IMR-90 (cell line): ENCODE measurements around the gene PIK3R4. TPM values are rescaled to one million over a fixed set of nuclear protein-coding genes. Genes with fewer than 3 reads are reported as not detected.

Experiments used
- ATAC-seq: fragments of 200-7000 bp; cut with Tn5 transposase; 2 replicates; pipeline ENCODE4 v1.9.1; 2020; ENCODE audit warnings: low read depth, mild to moderate bottlenecking, moderate library complexity
- BruUV-seq: library from RNA; stranded (reverse); fragments of 400-500 nt; replicated peaks from 2 replicates; lab custom pipeline; 2021; lab: Mats Ljungman, UMichigan
- CTCF ChIA-PET: fragments of 300-600 bp; formaldehyde crosslinking; extraction: SDS; loops from one replicate; lab custom pipeline; 2021; ENCODE audit warnings: antibody characterized with exemption; lab: Yijun Ruan, JAX
- POLR2A ChIA-PET: fragments of 300-600 bp; sonication (Branson Sonifier 250); formaldehyde crosslinking; loops from one replicate; lab custom pipeline; 2022; ENCODE audit warnings: antibody characterized with exemption; ENCODE audit not compliant: unreplicated experiment; lab: Charles Lee
- DNase-seq: peaks from one replicate; pipeline ENCODE4 v3.0.0; 2013
- H2AFZ ChIP-seq: replicated peaks from 2 replicates; pipeline ENCODE3; 2013; ENCODE audit warnings: low read length, mild to moderate bottlenecking; ENCODE audit not compliant: poor library complexity
- H2AK5ac ChIP-seq: 2 replicates; pipeline ENCODE4 v1.6.1; 2013; ENCODE audit warnings: low read depth, low read length, inconsistent platforms
- H2AK9ac ChIP-seq: replicated peaks from 2 replicates; pipeline ENCODE3; 2013; ENCODE audit warnings: mild to moderate bottlenecking, low read depth, low read length, moderate library complexity; ENCODE audit not compliant: poor library complexity
- H2BK120ac ChIP-seq: 2 replicates; pipeline ENCODE4 v1.6.1; 2013; ENCODE audit warnings: low read depth, low read length, inconsistent platforms
- H2BK15ac ChIP-seq: 3 replicates; pipeline ENCODE4 v1.6.1; 2013; ENCODE audit warnings: low read depth, low read length, inconsistent platforms
- H2BK20ac ChIP-seq: 2 replicates; pipeline ENCODE4 v1.6.1; 2013; ENCODE audit warnings: low read depth, mild to moderate bottlenecking, inconsistent platforms, low read length, moderate library complexity
- H2BK5ac ChIP-seq: 2 replicates; pipeline ENCODE4 v1.6.1; 2013; ENCODE audit warnings: mild to moderate bottlenecking, low read depth, low read length, inconsistent platforms; ENCODE audit not compliant: poor library complexity, severe bottlenecking
- H3K14ac ChIP-seq: replicated peaks from 2 replicates; pipeline ENCODE4 v1.6.1; 2013; ENCODE audit warnings: low read depth, low read length, inconsistent platforms
- H3K18ac ChIP-seq: 2 replicates; pipeline ENCODE4 v1.6.1; 2013; ENCODE audit warnings: low read depth, low read length, control low read depth
- H3K23ac ChIP-seq: 2 replicates; pipeline ENCODE4 v1.6.1; 2013; ENCODE audit warnings: low read depth, low read length, inconsistent platforms
- H3K27ac ChIP-seq: 2 replicates; pipeline ENCODE4 v1.5.1; 2013; ENCODE audit warnings: mild to moderate bottlenecking, control low read depth, low read length; ENCODE audit not compliant: insufficient read depth
- H3K27me3 ChIP-seq: 2 replicates; pipeline ENCODE4 v1.6.1; 2013; ENCODE audit warnings: low read length; ENCODE audit not compliant: control insufficient read depth, insufficient read depth
- H3K36me3 ChIP-seq: 2 replicates; pipeline ENCODE4 v1.6.1; 2013; ENCODE audit warnings: low read length, mixed read lengths; ENCODE audit not compliant: control insufficient read depth, insufficient read depth
- H3K4ac ChIP-seq: 2 replicates; pipeline ENCODE4 v1.6.1; 2013; ENCODE audit warnings: low read depth, low read length, inconsistent platforms
- H3K4me1 ChIP-seq: 2 replicates; pipeline ENCODE4 v1.6.1; 2013; ENCODE audit warnings: low read length, mixed read lengths; ENCODE audit not compliant: control insufficient read depth, insufficient read depth
- H3K4me2 ChIP-seq: 2 replicates; pipeline ENCODE4 v1.6.1; 2013; ENCODE audit warnings: low read depth, mild to moderate bottlenecking, control low read depth, low read length, moderate library complexity
- H3K4me3 ChIP-seq: 2 replicates; pipeline ENCODE4 v1.5.1; 2013; ENCODE audit warnings: low read depth, mild to moderate bottlenecking, control low read depth, low read length, moderate library complexity; ENCODE audit not compliant: insufficient read depth
- H3K56ac ChIP-seq: 2 replicates; pipeline ENCODE4 v1.6.1; 2013; ENCODE audit warnings: low read length, inconsistent platforms; ENCODE audit not compliant: insufficient read depth; ENCODE audit errors: extremely low read depth
- H3K79me1 ChIP-seq, 2 experiments: 2 replicates each; pipeline ENCODE4 v1.6.1; 2013; ENCODE audit warnings: low read length in 2 of 2, inconsistent platforms in 1 of 2, low read depth in 1 of 2
- H3K9ac ChIP-seq: 2 replicates; pipeline ENCODE4 v1.6.1; 2013; ENCODE audit warnings: low read depth, low read length, control low read depth
- H3K9me1 ChIP-seq: 2 replicates; pipeline ENCODE4 v1.6.1; 2013; ENCODE audit warnings: low read length, inconsistent platforms; ENCODE audit not compliant: insufficient read depth
- H3K9me3 ChIP-seq: 2 replicates; pipeline ENCODE4 v1.6.1; 2013; ENCODE audit warnings: low read length; ENCODE audit not compliant: control insufficient read depth, insufficient read depth
- H4K20me1 ChIP-seq: 2 replicates; pipeline ENCODE4 v1.6.1; 2013; ENCODE audit warnings: low read length, inconsistent platforms; ENCODE audit not compliant: insufficient read depth
- H4K5ac ChIP-seq: 2 replicates; pipeline ENCODE4 v1.6.1; 2013; ENCODE audit warnings: mild to moderate bottlenecking, low read depth, low read length, control low read depth
- H4K8ac ChIP-seq, 2 experiments: 2 replicates each; pipeline ENCODE4 v1.6.1; 2013; ENCODE audit warnings: low read depth in 2 of 2, low read length in 2 of 2, control low read depth in 1 of 2, inconsistent platforms in 1 of 2
- H4K91ac ChIP-seq: 2 replicates; pipeline ENCODE4 v1.6.1; 2013; ENCODE audit warnings: low read depth, low read length, inconsistent platforms; ENCODE audit not compliant: insufficient read depth
- CHD1 ChIP-seq: IDR thresholded peaks from 2 replicates; pipeline ENCODE4 v1.6.1; 2012; ENCODE audit warnings: low read depth, low read length, improper control_type of control experiment
- CTCF ChIP-seq: conservative IDR thresholded peaks from 2 replicates; pipeline ENCODE4 v1.5.1; 2012; ENCODE audit warnings: mild to moderate bottlenecking, low read depth, low read length, improper control_type of control experiment
- ELK1 ChIP-seq: fragments of 150-350 bp; IDR thresholded peaks from 2 replicates; pipeline ENCODE4 v1.6.1; 2016; ENCODE audit warnings: low read depth, mild to moderate bottlenecking, low read length, moderate library complexity, borderline replicate concordance
- FOS ChIP-seq: fragments of 150-350 bp; IDR thresholded peaks from 2 replicates; pipeline ENCODE4 v1.6.1; 2016; ENCODE audit warnings: low read depth, low read length
- MAFK ChIP-seq: IDR thresholded peaks from 2 replicates; pipeline ENCODE4 v1.6.1; 2012; ENCODE audit warnings: low read depth, low read length, improper control_type of control experiment
- MAZ ChIP-seq: IDR thresholded peaks from 2 replicates; pipeline ENCODE4 v1.6.1; 2012; ENCODE audit warnings: low read depth, mild to moderate bottlenecking, low read length, improper control_type of control experiment, moderate library complexity, borderline replicate concordance
- MXI1 ChIP-seq: IDR thresholded peaks from 2 replicates; pipeline ENCODE4 v1.6.1; 2012; ENCODE audit warnings: low read depth, mild to moderate bottlenecking, low read length, moderate library complexity, borderline replicate concordance
- NFE2L2 ChIP-seq: fragments of 150-350 bp; IDR thresholded peaks from 2 replicates; pipeline ENCODE4 v1.6.1; 2016; ENCODE audit warnings: low read depth, mild to moderate bottlenecking, low read length
- POLR2A ChIP-seq: IDR thresholded peaks from 2 replicates; pipeline ENCODE4 v1.6.1; 2012; ENCODE audit warnings: mild to moderate bottlenecking, low read depth, low read length
- RAD21 ChIP-seq: IDR thresholded peaks from 2 replicates; pipeline ENCODE4 v1.6.1; 2012; ENCODE audit warnings: low read length, improper control_type of control experiment
- RCOR1 ChIP-seq: IDR thresholded peaks from 2 replicates; pipeline ENCODE4 v1.6.1; 2012; ENCODE audit warnings: mild to moderate bottlenecking, low read length, improper control_type of control experiment; ENCODE audit not compliant: insufficient replicate concordance
- RFX5 ChIP-seq: IDR thresholded peaks from 2 replicates; pipeline ENCODE4 v1.8.0; 2012; ENCODE audit warnings: low read depth, mild to moderate bottlenecking, low read length, moderate library complexity
- SMC3 ChIP-seq: fragments of 150-350 bp; IDR thresholded peaks from 2 replicates; pipeline ENCODE4 v1.6.1; 2016; ENCODE audit warnings: low read depth, mild to moderate bottlenecking, antibody characterized with exemption, low read length, moderate library complexity
- USF2 ChIP-seq: fragments of 150-350 bp; IDR thresholded peaks from 2 replicates; pipeline ENCODE4 v1.6.1; 2017; ENCODE audit warnings: mild to moderate bottlenecking, antibody characterized with exemption, low read length, low read depth
- WGBS, 2 experiments: methylation state at CpG; one replicate each; pipeline versions ENCODE4 v1.1.5 to v1.1.7; 2013; ENCODE audit warnings: missing lambda C conversion rate in 2 of 2; ENCODE audit not compliant: insufficient read length in 1 of 2; ENCODE audit errors: extremely low coverage in 2 of 2; 5-methylcytosine and 5-hydroxymethylcytosine counted together
- dilution Hi-C: fragments of 300-500 bp; cut with HindIII; formaldehyde crosslinking; loops from one replicate; pipeline ENCODE4 v1.14.3; 2018; ENCODE audit warnings: low sequenced_read_pairs; ENCODE audit not compliant: unreplicated experiment
- in situ Hi-C: fragments of 300-500 bp; cut with MboI; formaldehyde crosslinking; loops from 3 replicates; pipeline ENCODE4 v1.14.3; 2019; ENCODE audit warnings: low sequenced_read_pairs, inconsistent platforms, mixed read lengths
- intact Hi-C: fragments of 100-400 bp; cut with micrococcal nuclease; formaldehyde crosslinking; loops from 2 replicates; pipeline ENCODE4 v1.10.0; 2022
- polyA plus RNA-seq, 3 experiments: library from polyadenylated mRNA; depleted of rRNA; stranded (reverse); fragments of >200 nt; gene quantifications; 2 replicates each; pipeline ENCODE4 v1.2.3, GENCODE V29; 2012; ENCODE audit warnings: low replicate concordance in 1 of 3
- total RNA-seq: library from RNA; depleted of rRNA; stranded (reverse); fragments of >200 nt; gene quantifications from 2 replicates; pipeline ENCODE4 v1.2.3, GENCODE V29; 2012

PIK3R4 gene
- total and polyA plus RNA-seq, 2 of the 4 experiments (the other 2 are of a cell fraction), result 19.7 to 27.2 TPM

GRCh38 chr3:130792246-130792645 lies 45.6 kb upstream of the PIK3R4 start:
- Histone ChIP-seq H2BK20ac (no peak overlapping the region), H3K36me3 (no peaks in the 10 kb centered on the region), H3K14ac (no peak overlapping the region), H3K9me1 (no peaks in the 10 kb centered on the region), H3K4me1 (no peaks in the 10 kb centered on the region), H2AK9ac (no peak overlapping the region), H3K4ac (no peak overlapping the region), H3K27me3 (no peaks in the 10 kb centered on the region), H2AK5ac (no peak overlapping the region), H3K4me3 (no peak overlapping the region), H3K9me3 (no peaks in the 10 kb centered on the region), H3K23ac (no peak overlapping the region), H3K18ac (no peak overlapping the region), H2BK15ac (no peak overlapping the region), H4K91ac (no peak overlapping the region), H3K79me1 (no peaks in the 10 kb centered on the region), H3K4me2 (no peak overlapping the region), H2BK120ac (no peak overlapping the region), H3K9ac (no peak overlapping the region), H2AFZ (no peak overlapping the region), H2BK5ac (no peak overlapping the region), H3K56ac (no peak overlapping the region), H4K5ac (no peak overlapping the region), H4K8ac (no peak overlapping the region), H3K27ac (no peak overlapping the region), H4K20me1 (no peaks in the 10 kb centered on the region)
- in situ Hi-C loops (no loop called here), dilution Hi-C loops (no loop called here), intact Hi-C loops (no loop called here)
- ChIA-PET CTCF (no interaction called here), POLR2A (no interaction called here)
- DNase-seq, result no peak
- ATAC-seq, result no peak
- TF ChIP-seq CTCF (no peak), POLR2A (no peak), MAFK (no peak), RFX5 (no peak), MXI1 (no peak), MAZ (no peak), ELK1 (no peak), NFE2L2 (no peak), RAD21 (no peak), CHD1 (no peak), RCOR1 (no peak), USF2 (no peak), FOS (no peak), SMC3 (no peak)
- WGBS, 2 experiments, result no CpG with 5 or more reads among the region's 2 CpGs
- no TSS peak for BruUV-seq
